ENCODE measurements around the gene KRTAP8-1. TPM values are rescaled to one million over a fixed set of nuclear protein-coding genes. Genes with fewer than 3 reads are reported as not detected.

Gene KRTAP8-1
- total RNA-seq, 1 experiment from 2014 or later, result not detected

DNA sequence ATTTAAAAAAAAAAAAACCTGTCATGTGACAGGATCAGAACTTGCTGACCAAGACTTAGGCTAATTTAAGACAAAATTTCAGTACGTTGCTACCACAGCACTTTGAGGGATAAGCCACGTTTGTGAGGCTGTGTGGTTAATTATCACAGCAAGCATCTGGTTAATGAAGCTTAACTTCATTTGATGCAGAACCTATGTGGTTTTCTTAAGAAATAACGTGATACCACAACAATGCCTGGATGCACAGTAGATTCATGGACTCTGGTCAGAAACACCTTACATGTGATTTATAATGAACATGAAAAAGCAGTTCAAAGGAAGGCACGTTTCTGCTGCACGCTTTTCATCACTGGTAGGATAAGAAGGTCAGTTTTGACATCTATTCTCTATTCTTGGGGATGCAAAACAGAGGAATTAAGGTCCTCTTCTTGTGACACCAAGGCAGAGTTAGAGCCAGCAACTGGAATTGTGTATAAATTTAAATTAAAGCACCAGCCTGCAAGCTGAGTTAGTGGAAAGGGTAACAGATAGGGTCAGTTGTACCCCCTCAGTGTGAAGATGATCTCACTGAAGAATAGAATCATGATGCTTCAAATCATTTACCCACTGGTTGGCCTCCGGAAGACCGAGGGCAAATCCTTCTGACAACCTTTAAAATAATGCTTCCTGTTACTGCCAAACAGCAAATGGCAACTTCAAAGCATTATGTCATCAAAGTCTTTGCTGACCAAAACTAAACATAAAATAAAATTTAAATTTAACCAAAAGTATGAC lies 6.0 kb upstream of the KRTAP8-1 start:
- Mint-ChIP-seq H3K27ac (no peak overlapping the region), H3K36me3 (no peaks in the 10 kb centered on the region), H3K4me1 (peaks cover 3% of the 10 kb centered on the region), H3K4me3 (no peak overlapping the region), H3K9me3 (no peaks in the 10 kb centered on the region), H3K27me3 (ENCODE audit: low read depth) (no peaks in the 10 kb centered on the region)
- no peak for ATAC-seq
- no peak for DNase-seq (ENCODE audit: low spot score)
- no peak for TF ChIP-seq TCF7 (CRISPR knock-in tag; IDR thresholded peaks at IDR 0.05; ENCODE audit: low read depth)
- no peak for TF ChIP-seq ZNF396 (CRISPR knock-in tag; IDR thresholded peaks at IDR 0.05; ENCODE audit: borderline replicate concordance)
- TF ChIP-seq, protein P1, sequence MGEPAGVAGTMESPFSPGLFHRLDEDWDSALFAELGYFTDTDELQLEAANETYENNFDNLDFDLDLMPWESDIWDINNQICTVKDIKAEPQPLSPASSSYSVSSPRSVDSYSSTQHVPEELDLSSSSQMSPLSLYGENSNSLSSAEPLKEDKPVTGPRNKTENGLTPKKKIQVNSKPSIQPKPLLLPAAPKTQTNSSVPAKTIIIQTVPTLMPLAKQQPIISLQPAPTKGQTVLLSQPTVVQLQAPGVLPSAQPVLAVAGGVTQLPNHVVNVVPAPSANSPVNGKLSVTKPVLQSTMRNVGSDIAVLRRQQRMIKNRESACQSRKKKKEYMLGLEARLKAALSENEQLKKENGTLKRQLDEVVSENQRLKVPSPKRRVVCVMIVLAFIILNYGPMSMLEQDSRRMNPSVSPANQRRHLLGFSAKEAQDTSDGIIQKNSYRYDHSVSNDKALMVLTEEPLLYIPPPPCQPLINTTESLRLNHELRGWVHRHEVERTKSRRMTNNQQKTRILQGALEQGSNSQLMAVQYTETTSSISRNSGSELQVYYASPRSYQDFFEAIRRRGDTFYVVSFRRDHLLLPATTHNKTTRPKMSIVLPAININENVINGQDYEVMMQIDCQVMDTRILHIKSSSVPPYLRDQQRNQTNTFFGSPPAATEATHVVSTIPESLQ (CRISPR knock-in tag; IDR thresholded peaks at IDR 0.05), result no peak
- no peak for TF ChIP-seq CTCF (IDR thresholded peaks at IDR 0.05)
- TF ChIP-seq NFE2L1 (CRISPR knock-in tag; IDR thresholded peaks at IDR 0.05), result no peak
- no peak for TF ChIP-seq TEAD1 (CRISPR knock-in tag; IDR thresholded peaks at IDR 0.05)
- TF ChIP-seq, protein P2, sequence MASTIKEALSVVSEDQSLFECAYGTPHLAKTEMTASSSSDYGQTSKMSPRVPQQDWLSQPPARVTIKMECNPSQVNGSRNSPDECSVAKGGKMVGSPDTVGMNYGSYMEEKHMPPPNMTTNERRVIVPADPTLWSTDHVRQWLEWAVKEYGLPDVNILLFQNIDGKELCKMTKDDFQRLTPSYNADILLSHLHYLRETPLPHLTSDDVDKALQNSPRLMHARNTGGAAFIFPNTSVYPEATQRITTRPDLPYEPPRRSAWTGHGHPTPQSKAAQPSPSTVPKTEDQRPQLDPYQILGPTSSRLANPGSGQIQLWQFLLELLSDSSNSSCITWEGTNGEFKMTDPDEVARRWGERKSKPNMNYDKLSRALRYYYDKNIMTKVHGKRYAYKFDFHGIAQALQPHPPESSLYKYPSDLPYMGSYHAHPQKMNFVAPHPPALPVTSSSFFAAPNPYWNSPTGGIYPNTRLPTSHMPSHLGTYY (CRISPR knock-in tag; IDR thresholded peaks at IDR 0.05), result no peak
- ChIA-PET POLR2A (no interaction called here), CTCF (no interaction called here)

DNA sequence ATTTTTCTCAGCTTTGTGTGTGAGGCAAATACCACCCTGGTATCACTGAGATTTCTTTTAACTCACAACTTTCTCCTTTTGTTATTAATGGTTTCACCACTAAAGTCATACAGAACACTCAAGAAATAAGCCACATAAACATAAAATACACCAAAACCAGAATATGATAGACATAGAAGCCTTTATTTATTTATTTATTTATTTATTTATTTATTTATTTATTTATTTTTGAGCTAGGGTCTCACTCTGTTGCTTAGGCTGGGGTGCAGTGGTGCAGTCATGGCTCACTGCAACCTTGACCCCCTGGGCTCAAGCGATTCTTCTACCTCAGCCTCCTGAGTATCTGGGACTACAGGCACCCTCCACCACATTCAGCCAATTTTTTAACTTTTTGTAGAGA lies 12.5 kb downstream of the KRTAP8-1 start:
- ChIA-PET POLR2A (no interaction called here), CTCF (no interaction called here)
- ATAC-seq (no peak), DNase-seq (ENCODE audit: low spot score) (no peak)
- H3K27me3 Mint-ChIP-seq (ENCODE audit: low read depth), result no peaks in the 10 kb centered on the region
- H3K36me3 Mint-ChIP-seq, result no peaks in the 10 kb centered on the region
- TF ChIP-seq ZBTB21 (CRISPR knock-in tag; IDR thresholded peaks at IDR 0.05; ENCODE audit: borderline replicate concordance) (no peak), SMAD4 (CRISPR knock-in tag; IDR thresholded peaks at IDR 0.05) (no peak), HMGA2 (CRISPR knock-in tag; IDR thresholded peaks at IDR 0.05) (no peak), ZNF671 (CRISPR knock-in tag; IDR thresholded peaks at IDR 0.05) (no peak), AFF4 (CRISPR knock-in tag; IDR thresholded peaks at IDR 0.05; ENCODE audit: borderline replicate concordance) (no peak)
- H3K27ac Mint-ChIP-seq, result no peak overlapping the region
- H3K9me3 Mint-ChIP-seq, result 0 out of 2 replicates have a peak, but pooled peaks cover 2% of the 10 kb centered on the region
- no peaks in the 10 kb centered on the region for H3K4me1 Mint-ChIP-seq
- H3K4me3 Mint-ChIP-seq, result no peak overlapping the region

All from WTC11 (cell line).